ENCODE measurements around the gene ANKRD26. TPM values are rescaled to one million over a fixed set of nuclear protein-coding genes. Genes with fewer than 3 reads are reported as not detected.

Gene ANKRD26
- total RNA-seq, 1 donor from 2014 or later, result 17.7 TPM

DNA sequence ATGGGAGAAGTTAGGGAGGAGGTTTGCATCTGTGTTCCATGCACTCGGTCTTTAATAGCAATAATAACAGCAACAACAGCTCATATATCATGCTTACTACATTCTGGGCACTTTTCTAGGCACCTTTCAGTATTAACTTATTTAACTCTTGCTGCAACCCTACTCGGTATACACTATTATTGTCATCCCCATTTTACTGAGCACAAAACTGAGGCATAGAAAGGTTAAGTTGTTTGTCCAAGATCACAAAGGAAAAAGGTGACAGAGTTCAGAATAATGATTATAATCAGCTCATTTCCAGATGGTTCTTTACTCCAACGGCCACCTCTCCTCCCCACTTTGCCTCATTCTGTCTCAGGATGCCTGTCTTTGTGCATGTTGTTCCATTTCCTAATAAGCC, 137.5 kb downstream of the ANKRD26 start:
- DNase-seq (ENCODE audit: low spot score in 2 of 2, unreplicated experiment in 2 of 2), result no peak
- Mint-ChIP-seq H3K9me3 (no peaks in the 10 kb centered on the region), H3K27me3 (ENCODE audit: low read depth) (no peaks in the 10 kb centered on the region), H3K27ac (no peak overlapping the region), H3K4me3 (no peak overlapping the region), H3K4me1 (no peaks in the 10 kb centered on the region), H3K36me3 (peaks cover 5% of the 10 kb centered on the region)
- TF ChIP-seq, protein P1, sequence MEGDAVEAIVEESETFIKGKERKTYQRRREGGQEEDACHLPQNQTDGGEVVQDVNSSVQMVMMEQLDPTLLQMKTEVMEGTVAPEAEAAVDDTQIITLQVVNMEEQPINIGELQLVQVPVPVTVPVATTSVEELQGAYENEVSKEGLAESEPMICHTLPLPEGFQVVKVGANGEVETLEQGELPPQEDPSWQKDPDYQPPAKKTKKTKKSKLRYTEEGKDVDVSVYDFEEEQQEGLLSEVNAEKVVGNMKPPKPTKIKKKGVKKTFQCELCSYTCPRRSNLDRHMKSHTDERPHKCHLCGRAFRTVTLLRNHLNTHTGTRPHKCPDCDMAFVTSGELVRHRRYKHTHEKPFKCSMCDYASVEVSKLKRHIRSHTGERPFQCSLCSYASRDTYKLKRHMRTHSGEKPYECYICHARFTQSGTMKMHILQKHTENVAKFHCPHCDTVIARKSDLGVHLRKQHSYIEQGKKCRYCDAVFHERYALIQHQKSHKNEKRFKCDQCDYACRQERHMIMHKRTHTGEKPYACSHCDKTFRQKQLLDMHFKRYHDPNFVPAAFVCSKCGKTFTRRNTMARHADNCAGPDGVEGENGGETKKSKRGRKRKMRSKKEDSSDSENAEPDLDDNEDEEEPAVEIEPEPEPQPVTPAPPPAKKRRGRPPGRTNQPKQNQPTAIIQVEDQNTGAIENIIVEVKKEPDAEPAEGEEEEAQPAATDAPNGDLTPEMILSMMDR (IDR thresholded peaks at IDR 0.05; ENCODE audit: unreplicated experiment), result no peak

DNA sequence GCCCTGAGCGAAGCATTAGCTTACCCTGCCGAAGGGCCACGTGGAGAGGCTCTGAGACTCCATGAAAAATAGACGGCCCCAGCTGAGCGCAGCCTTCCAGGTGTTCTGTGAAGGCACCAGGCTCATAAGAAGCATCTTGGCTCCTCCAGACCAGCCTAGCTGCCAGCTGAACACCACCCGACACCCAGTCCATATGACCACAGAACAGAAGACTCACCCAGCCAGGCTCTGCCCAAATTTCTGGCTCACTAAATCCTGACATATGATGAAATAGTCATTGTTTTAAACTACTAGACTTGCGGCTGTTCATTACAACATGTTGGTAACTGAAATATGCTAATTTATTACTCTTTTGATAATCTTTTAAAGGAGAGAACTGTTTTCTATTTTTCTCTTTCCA, 140.0 kb downstream of the ANKRD26 start:
- no peak overlapping the region for H3K27ac Mint-ChIP-seq

DNA sequence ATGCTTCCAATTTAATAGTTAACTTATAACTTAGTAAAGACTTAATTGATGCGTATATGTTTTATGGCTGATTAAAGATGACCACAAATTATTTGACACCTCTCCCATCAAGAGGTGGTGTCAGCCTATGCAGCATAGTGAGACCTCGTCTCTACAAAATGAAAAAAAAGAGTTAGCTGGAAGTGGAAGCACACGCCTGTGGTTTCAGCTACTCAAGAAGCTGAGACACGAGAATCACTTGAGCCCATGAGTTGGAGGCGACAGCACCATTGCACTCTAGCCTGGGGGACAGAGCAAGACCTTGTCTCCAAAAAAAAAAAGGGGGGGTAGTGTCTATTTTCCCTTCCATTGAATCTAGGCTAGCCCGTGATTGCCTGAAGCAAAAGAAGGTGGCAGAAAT, 140.5 kb downstream of the ANKRD26 start:
- Mint-ChIP-seq H3K4me1 (no peaks in the 10 kb centered on the region), H3K36me3 (no peaks in the 10 kb centered on the region), H3K27ac (no peak overlapping the region), H3K27me3 (ENCODE audit: low read depth) (no peaks in the 10 kb centered on the region), H3K4me3 (no peak overlapping the region), H3K9me3 (no peaks in the 10 kb centered on the region)
- DNase-seq (ENCODE audit: low spot score in 2 of 2, unreplicated experiment in 2 of 2), result no peak
- TF ChIP-seq, protein P1 (IDR thresholded peaks at IDR 0.05; ENCODE audit: unreplicated experiment), result no peak

More for the DNA sequence above, 140.0 kb downstream of the ANKRD26 start:
- no peaks in the 10 kb centered on the region for H3K4me1 Mint-ChIP-seq
- no peaks in the 10 kb centered on the region for H3K9me3 Mint-ChIP-seq
- no peak for DNase-seq (ENCODE audit: low spot score in 2 of 2, unreplicated experiment in 2 of 2)
- no peak overlapping the region for H3K4me3 Mint-ChIP-seq
- TF ChIP-seq, protein P1 (IDR thresholded peaks at IDR 0.05; ENCODE audit: unreplicated experiment), result no peak
- no peaks in the 10 kb centered on the region for H3K27me3 Mint-ChIP-seq (ENCODE audit: low read depth)
- no peaks in the 10 kb centered on the region for H3K36me3 Mint-ChIP-seq

Other genes starting within 250 kb of the ANKRD26 start
- gene ABI1, start 239.5 kb downstream of the ANKRD26 start, total RNA-seq, result 37.7 to 41.3 TPM (median 40.8 TPM) in 3 replicates
- 103 to 114 TPM (median 113 TPM) in 3 replicates for gene YME1L1, start 53.9 kb upstream of the ANKRD26 start, total RNA-seq
- 11.8 to 12.5 TPM (median 11.8 TPM) in 3 replicates for gene MASTL, start 54.9 kb upstream of the ANKRD26 start, total RNA-seq
- gene ACBD5, start 140.3 kb upstream of the ANKRD26 start, total RNA-seq, result 21.2 to 23.3 TPM (median 23.1 TPM) in 3 replicates

All from mesothelial cell of epicardium (in vitro differentiated cells).